HG03175 (cell line): ENCODE results near the gene CYRIA.

Experiments used
- ATAC-seq: cut with Tn5 transposase; IDR thresholded peaks from one replicate; pipeline ENCODE4 v1.9.1; 2021; ENCODE audit warnings: mild to moderate bottlenecking, moderate library complexity; ENCODE audit not compliant: unreplicated experiment

The CYRIA gene

GRCh38 chr2:16652296-16653082 lies 13.1 kb downstream of the CYRIA start:
- ATAC-seq, result no peak

- no peak for ATAC-seq
These were observed 15.1 kb downstream of the CYRIA start for GRCh38 chr2:16650287-16651249.

- no peak for ATAC-seq
These were observed 16.0 kb downstream of the CYRIA start for GRCh38 chr2:16649353-16650286.

GRCh38 chr2:16647992-16648617 lies 17.5 kb downstream of the CYRIA start:
- no peak for ATAC-seq

GRCh38 chr2:16645775-16646559 lies 19.7 kb downstream of the CYRIA start:
- no peak for ATAC-seq

- ATAC-seq, result no peak
These were observed 20.5 kb downstream of the CYRIA start for GRCh38 chr2:16645088-16645487.

- ATAC-seq, result no peak
These were observed 21.3 kb downstream of the CYRIA start for GRCh38 chr2:16644221-16644925.

GRCh38 chr2:16643099-16643498 lies 22.5 kb downstream of the CYRIA start:
- ATAC-seq, result no peak

- ATAC-seq, result no peak
These were observed 23.5 kb downstream of the CYRIA start for GRCh38 chr2:16642088-16642487.

GRCh38 chr2:16641509-16641908 lies 24.1 kb downstream of the CYRIA start:
- ATAC-seq, result no peak

- ATAC-seq, result no peak
These were observed 24.8 kb downstream of the CYRIA start for GRCh38 chr2:16640867-16641266.

GRCh38 chr2:16640001-16640700 lies 25.5 kb downstream of the CYRIA start:
- ATAC-seq, result no peak

GRCh38 chr2:16639431-16639830 lies 26.2 kb downstream of the CYRIA start:
- ATAC-seq, result no peak

GRCh38 chr2:16638946-16639345 lies 26.7 kb downstream of the CYRIA start:
- no peak for ATAC-seq

- ATAC-seq, result no peak
These were observed 28.3 kb downstream of the CYRIA start for GRCh38 chr2:16637304-16637703.

GRCh38 chr2:16635791-16636699 lies 29.6 kb downstream of the CYRIA start:
- no peak for ATAC-seq
